GM12878 (cell line): ENCODE data around the gene HPCA. TPM values are rescaled to one million over a fixed set of nuclear protein-coding genes. Genes with fewer than 3 reads are reported as not detected.

Experiments
- ATAC-seq: fragments of 200-7000 bp; cut with Tn5 transposase; 3 replicates; pipeline ENCODE4 v1.9.1; 2020; ENCODE audit warnings: mild to moderate bottlenecking, moderate library complexity
- BruUV-seq: library from RNA; stranded (reverse); fragments of 400-500 nt; replicated peaks from 2 replicates; lab custom pipeline; 2021; lab: Mats Ljungman, UMichigan
- CTCF ChIA-PET: fragments of 300-600 bp; sonication (Branson Sonifier 250); formaldehyde crosslinking; extraction: SDS; loops from one replicate; lab custom pipeline; 2021; ENCODE audit warnings: inconsistent platforms; lab: Yijun Ruan, JAX
- POLR2A ChIA-PET: fragments of 350-600 bp; formaldehyde crosslinking; extraction: SDS; loops from one replicate; lab custom pipeline; 2021; ENCODE audit warnings: inconsistent platforms; lab: Charles Lee
- RAD21 ChIA-PET: fragments of 300-600 bp; sonication (Branson Sonifier 250); formaldehyde crosslinking; loops from one replicate; lab custom pipeline; 2023; ENCODE audit warnings: antibody characterized with exemption; ENCODE audit not compliant: unreplicated experiment; lab: Charles Lee
- SMC1A ChIA-PET: fragments of 300-600 bp; sonication (Branson Sonifier 250); formaldehyde crosslinking; loops from one replicate; lab custom pipeline; 2023; ENCODE audit not compliant: unreplicated experiment, uncharacterized antibody; lab: Charles Lee
- DNase-seq: peaks from one replicate; pipeline ENCODE4 v3.0.0-alpha.2; 2011; ENCODE audit warnings: low read depth, low spot score
- FAIRE-seq: peaks from 3 replicates; lab custom pipeline; 2011; peaks lifted over from hg19 to GRCh38; lab: Jason Lieb, UNC
- H2AFZ ChIP-seq: 2 replicates; pipeline ENCODE4 v1.6.0; 2011; ENCODE audit warnings: low read depth, low read length, control low read depth; ENCODE audit not compliant: control insufficient read depth
- H3K27ac ChIP-seq: 2 replicates; pipeline ENCODE4 v1.5.1; 2011; ENCODE audit warnings: control low read depth; ENCODE audit not compliant: control insufficient read depth, insufficient read depth
- H3K27me3 ChIP-seq, 2 experiments: replicated peaks in 1 of 2; 2 replicates each; pipeline versions ENCODE4 v1.6.0 to v1.6.1; 2011; ENCODE audit warnings: low read length in 1 of 2; ENCODE audit not compliant: control insufficient read depth in 2 of 2, insufficient read depth in 2 of 2
- H3K36me3 ChIP-seq, 2 experiments: 2 replicates each; pipeline ENCODE4 v1.5.1; 2011; ENCODE audit warnings: low read length in 1 of 2; ENCODE audit not compliant: control insufficient read depth in 2 of 2, insufficient read depth in 2 of 2
- H3K4me1 ChIP-seq: 2 replicates; pipeline ENCODE4 v1.6.1; 2011; ENCODE audit warnings: mild to moderate bottlenecking, low read length, moderate library complexity, mixed read lengths; ENCODE audit not compliant: control insufficient read depth, insufficient read depth
- H3K4me2 ChIP-seq: 2 replicates; pipeline ENCODE4 v1.6.0; 2011; ENCODE audit warnings: control low read depth; ENCODE audit not compliant: control insufficient read depth, insufficient read depth
- H3K4me3 ChIP-seq: fragments of 200-600 bp; sonication (generic); 2 replicates; pipeline ENCODE4 v1.5.1; 2016
- H3K79me2 ChIP-seq: 2 replicates; pipeline ENCODE4 v1.6.0; 2011; ENCODE audit warnings: low read length; ENCODE audit not compliant: control insufficient read depth, insufficient read depth
- H3K9ac ChIP-seq: 2 replicates; pipeline ENCODE4 v1.8.0; 2011; ENCODE audit warnings: low read length, control low read depth, mixed read lengths; ENCODE audit not compliant: control insufficient read depth, insufficient read depth
- H3K9me3 ChIP-seq: replicated peaks from 3 replicates; pipeline ENCODE4 v1.5.1; 2011; ENCODE audit warnings: mild to moderate bottlenecking, low read length; ENCODE audit not compliant: control insufficient read depth, insufficient read depth
- H4K20me1 ChIP-seq: 2 replicates; pipeline ENCODE4 v1.6.0; 2011; ENCODE audit not compliant: control insufficient read depth, insufficient read depth
- ASH2L ChIP-seq: fragments of 300-600, 200-600 bp; sonication (generic); IDR thresholded peaks from 2 replicates; pipeline ENCODE4 v1.6.1; 2017; ENCODE audit warnings: low read depth, mild to moderate bottlenecking, borderline replicate concordance
- CEBPB ChIP-seq, 2 experiments: fragments of 150-350 bp in 1 of 2; IDR thresholded peaks; 2 replicates each; pipeline ENCODE4 v1.6.1; 2012 to 2014; ENCODE audit warnings: low read depth in 2 of 2, low read length in 2 of 2, borderline replicate concordance in 1 of 2, inconsistent platforms in 1 of 2
- DPF2 ChIP-seq: fragments of 450-650 bp; IDR thresholded peaks from 2 replicates; pipeline ENCODE4 v1.6.1; 2017; ENCODE audit warnings: mild to moderate bottlenecking
- EGR1 ChIP-seq, 2 experiments: IDR thresholded peaks; 1 replicate in 1 of 2; 2 replicates in 1 of 2; pipeline ENCODE4 v1.6.1; 2011 to 2012; ENCODE audit warnings: low read depth in 2 of 2, low read length in 2 of 2, borderline replicate concordance in 1 of 2, mild to moderate bottlenecking in 1 of 2, moderate library complexity in 1 of 2
- MTA2 ChIP-seq: fragments of 450-650 bp; IDR thresholded peaks from 2 replicates; pipeline ENCODE4 v1.6.1; 2016; ENCODE audit warnings: low read depth, mild to moderate bottlenecking, moderate library complexity
- MTA3 ChIP-seq: IDR thresholded peaks from 2 replicates; pipeline ENCODE4 v1.6.1; 2012; ENCODE audit warnings: low read length, inconsistent platforms, borderline replicate concordance
- POLR2A ChIP-seq: IDR thresholded peaks from 2 replicates; pipeline ENCODE4 v1.6.1; 2011; ENCODE audit warnings: low read depth, mild to moderate bottlenecking, low read length
- POLR2AphosphoS5 ChIP-seq: IDR thresholded peaks from 2 replicates; pipeline ENCODE4 v1.6.1; 2011; ENCODE audit warnings: mild to moderate bottlenecking, low read length, inconsistent platforms
- SMC3 ChIP-seq: IDR thresholded peaks from 2 replicates; pipeline ENCODE4 v1.6.1; 2011; ENCODE audit warnings: low read length, improper control_type of control experiment, borderline replicate concordance
- SPI1 ChIP-seq: IDR thresholded peaks from 2 replicates; pipeline ENCODE4 v1.6.1; 2011; ENCODE audit warnings: low read depth, mild to moderate bottlenecking, low read length, moderate library complexity, borderline replicate concordance; ENCODE audit not compliant: insufficient read depth
- TCF3 ChIP-seq: IDR thresholded peaks from 2 replicates; pipeline ENCODE4 v1.6.1; 2012; ENCODE audit warnings: low read depth, mild to moderate bottlenecking, low read length, borderline replicate concordance; ENCODE audit not compliant: insufficient read depth
- WGBS: methylation state at CpG from one replicate; pipeline ENCODE4 v1.1.6; 2016; ENCODE audit warnings: low lambda C conversion rate; ENCODE audit not compliant: insufficient replicate concordance, insufficient coverage; ENCODE audit errors: missing lambda C conversion rate; 5-methylcytosine and 5-hydroxymethylcytosine counted together
- in situ Hi-C: fragments of 300-500 bp; cut with MboI; formaldehyde crosslinking; loops from 9 replicates; pipeline ENCODE4 v1.14.3; 2018; ENCODE audit warnings: mixed read lengths
- intact Hi-C: fragments of 100-400 bp; cut with micrococcal nuclease; formaldehyde crosslinking; loops from one replicate; pipeline ENCODE4 v1.14.2; 2022; ENCODE audit not compliant: unreplicated experiment
- polyA plus RNA-seq, 11 experiments: library from polyadenylated mRNA; depleted of rRNA in 4 of 11; unstranded in 6 of 11; stranded (reverse) in 5 of 11; fragments of >200 nt; fragmentation: Nextera tagmentation in 4 of 11; fragmentation: Illumina TruSeq in 1 of 11; extraction: Ambion mirVana in 4 of 11; extraction: Trizol in 1 of 11; gene quantifications; 1 replicate in 1 of 11; 2 replicates in 10 of 11; pipeline versions ENCODE4 v1.2.1 to v1.2.3, GENCODE V29; 2011 to 2016; ENCODE audit warnings: inconsistent platforms in 2 of 11, missing spikeins in 2 of 11, low read depth in 1 of 11
- total RNA-seq, 4 experiments: library from RNA; depleted of rRNA in 3 of 4; stranded (reverse); fragments of >200 nt in 3 of 4; fragmentation: Illumina TruSeq in 1 of 4; extraction: Trizol in 1 of 4; gene quantifications; 2 replicates each; pipeline versions ENCODE4 v1.2.1 to v1.2.3, GENCODE V29; 2013 to 2021
- TF ChIP-seq, protein P1 (sequence below): IDR thresholded peaks from 2 replicates; pipeline ENCODE4 v1.6.1; 2012; ENCODE audit warnings: low read depth, low read length, improper control_type of control experiment
- TF ChIP-seq, protein P2 (sequence below): fragments of 450-650 bp; conservative IDR thresholded peaks from 2 replicates; pipeline ENCODE4 v1.6.1; 2017; ENCODE audit warnings: mild to moderate bottlenecking, moderate library complexity

Gene HPCA
- total and polyA plus RNA-seq, 10 of the 15 experiments (the other 5 are each of a cell fraction or from before 2014, with no cell fraction given): 0.11 TPM; not detected in 9

DNA sequence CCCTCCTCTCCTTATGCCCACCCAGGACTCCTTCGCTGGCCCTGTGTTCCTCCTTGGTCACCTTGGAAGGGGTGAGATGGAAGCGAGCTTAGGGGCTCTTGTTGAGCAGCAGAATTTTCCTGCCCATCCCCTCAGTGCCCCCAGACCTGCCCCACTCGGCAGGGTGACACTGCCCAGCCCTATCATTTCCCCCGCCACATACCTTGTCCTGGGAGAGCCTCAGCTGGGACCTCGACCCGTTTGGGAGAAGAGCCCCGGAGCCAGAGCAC lies 14.2 kb upstream of the HPCA start:
- ATAC-seq: no peak
- no peak overlapping the region for H3K4me2 ChIP-seq
- peaks cover 9 to 12% of the 10 kb centered on the region in 2 experiments; a peak in 3 of 4 replicates for H3K27me3 ChIP-seq
- no peak for FAIRE-seq
- H3K27ac ChIP-seq: no peak overlapping the region
- no TSS peak for BruUV-seq
- ChIA-PET RAD21 (interaction anchor here (0.9 to 3.4 kb wide), 9 partner anchors 24 to 471 kb away, joined by 3 to 34 read pairs (median 4); partner anchors contain the start of genes S100PBP and YARS1), SMC1A (interaction anchor here (0.5 to 3.1 kb wide), 9 partner anchors 10 to 351 kb away, joined by 3 to 11 read pairs (median 4); no protein-coding TSS in a partner anchor), CTCF (interaction anchor here (0.6 to 3.2 kb wide), 19 partner anchors 11 to 352 kb away, joined by 3 to 48 read pairs (median 5); no protein-coding TSS in a partner anchor), POLR2A (interaction anchor here (0.6 to 1.3 kb wide), 2 partner anchors 53 to 160 kb away, joined by 3 to 4 read pairs; no protein-coding TSS in a partner anchor)
- TF ChIP-seq POLR2AphosphoS5: no peak
- TF ChIP-seq SMC3: no peak
- TF ChIP-seq ASH2L: no peak
- no peak overlapping the region for H3K9ac ChIP-seq
- no peak for DNase-seq
- intact Hi-C loops: loop anchor here (1.0 to 10.0 kb wide), 4 partner anchors 55 to 471 kb away; partner anchors contain the start of genes S100PBP and YARS1
- no peaks in the 10 kb centered on the region for H3K79me2 ChIP-seq
- H4K20me1 ChIP-seq: no peaks in the 10 kb centered on the region; the same call in 1 of the 2 replicates
- in situ Hi-C loops: no loop called here
- no peaks in the 10 kb centered on the region; a peak in 1 of 4 replicates for H3K36me3 ChIP-seq
- no peaks in the 10 kb centered on the region for H3K9me3 ChIP-seq
- 21% methylated on average over 7 of the region's 7 CpGs for WGBS
- H2AFZ ChIP-seq: no peak overlapping the region
- H3K4me3 ChIP-seq: no peak overlapping the region
- peaks cover 10% of the 10 kb centered on the region for H3K4me1 ChIP-seq

DNA sequence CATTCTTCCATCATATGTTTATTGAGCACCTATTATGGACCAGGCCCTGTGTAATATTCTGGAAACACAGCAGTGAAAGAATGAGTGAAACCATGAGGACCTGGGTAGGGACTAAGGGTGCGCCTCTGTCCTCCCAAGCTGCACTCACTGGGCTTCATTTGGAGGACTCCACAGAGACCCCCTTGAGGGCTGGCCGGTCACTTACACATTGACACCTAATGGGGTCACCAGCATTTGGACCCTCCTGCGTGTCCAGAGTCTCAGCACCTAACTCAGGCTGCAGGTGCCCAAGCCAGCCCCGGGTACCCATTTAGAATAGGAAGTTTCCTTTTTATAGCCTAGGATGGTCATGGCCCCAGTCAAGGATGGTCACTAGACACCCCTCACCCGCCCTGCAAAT lies 12.8 kb upstream of the HPCA start:
- DNase-seq (no peak), FAIRE-seq (no peak), ATAC-seq (no peak)
- in situ Hi-C loops (no loop called here), intact Hi-C loops (loop anchor here (2.0 to 10.0 kb wide), 3 partner anchors 56 to 473 kb away; partner anchors contain the start of genes S100PBP and YARS1)
- Histone ChIP-seq H3K27me3 (peaks cover 9 to 12% of the 10 kb centered on the region in 2 experiments; a peak in 3 of 4 replicates), H3K79me2 (no peaks in the 10 kb centered on the region), H2AFZ (no peak overlapping the region), H3K36me3 (no peaks in the 10 kb centered on the region; a peak in 1 of 4 replicates), H3K4me1 (peaks cover 10% of the 10 kb centered on the region), H3K9me3 (no peaks in the 10 kb centered on the region), H3K9ac (no peak overlapping the region), H4K20me1 (no peaks in the 10 kb centered on the region; the same call in 1 of the 2 replicates), H3K4me3 (no peak overlapping the region), H3K27ac (no peak overlapping the region), H3K4me2 (no peak overlapping the region)
- ChIA-PET RAD21 (interaction anchor here (0.5 to 3.4 kb wide), 8 partner anchors 38 to 353 kb away, joined by 3 to 34 read pairs (median 5); partner anchors contain the start of genes S100PBP and YARS1), CTCF (interaction anchor here (0.6 to 3.2 kb wide), 23 partner anchors 13 to 353 kb away, joined by 3 to 48 read pairs (median 4); no protein-coding TSS in a partner anchor), SMC1A (interaction anchor here (0.5 to 3.1 kb wide), 7 partner anchors 45 to 353 kb away, joined by 3 to 11 read pairs (median 4); no protein-coding TSS in a partner anchor), POLR2A (no interaction called here)
- 28% methylated on average over 5 of the region's 5 CpGs for WGBS
- no TSS peak for BruUV-seq
- TF ChIP-seq SPI1 (no peak), MTA3 (no peak), MTA2 (no peak), DPF2 (no peak), TCF3 (no peak), EGR1 (IDR thresholded peaks at IDR 0.05; ENCODE audit: borderline replicate concordance in 1 of 2, low read depth in 2 of 2, low read length in 2 of 2) (no peak), CEBPB (IDR thresholded peaks at IDR 0.05; ENCODE audit: borderline replicate concordance in 1 of 2, low read depth in 2 of 2, low read length in 2 of 2) (no peak), POLR2A (no peak)
- TF ChIP-seq, protein P1, sequence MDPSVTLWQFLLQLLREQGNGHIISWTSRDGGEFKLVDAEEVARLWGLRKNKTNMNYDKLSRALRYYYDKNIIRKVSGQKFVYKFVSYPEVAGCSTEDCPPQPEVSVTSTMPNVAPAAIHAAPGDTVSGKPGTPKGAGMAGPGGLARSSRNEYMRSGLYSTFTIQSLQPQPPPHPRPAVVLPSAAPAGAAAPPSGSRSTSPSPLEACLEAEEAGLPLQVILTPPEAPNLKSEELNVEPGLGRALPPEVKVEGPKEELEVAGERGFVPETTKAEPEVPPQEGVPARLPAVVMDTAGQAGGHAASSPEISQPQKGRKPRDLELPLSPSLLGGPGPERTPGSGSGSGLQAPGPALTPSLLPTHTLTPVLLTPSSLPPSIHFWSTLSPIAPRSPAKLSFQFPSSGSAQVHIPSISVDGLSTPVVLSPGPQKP: no peak
- TF ChIP-seq, protein P2, sequence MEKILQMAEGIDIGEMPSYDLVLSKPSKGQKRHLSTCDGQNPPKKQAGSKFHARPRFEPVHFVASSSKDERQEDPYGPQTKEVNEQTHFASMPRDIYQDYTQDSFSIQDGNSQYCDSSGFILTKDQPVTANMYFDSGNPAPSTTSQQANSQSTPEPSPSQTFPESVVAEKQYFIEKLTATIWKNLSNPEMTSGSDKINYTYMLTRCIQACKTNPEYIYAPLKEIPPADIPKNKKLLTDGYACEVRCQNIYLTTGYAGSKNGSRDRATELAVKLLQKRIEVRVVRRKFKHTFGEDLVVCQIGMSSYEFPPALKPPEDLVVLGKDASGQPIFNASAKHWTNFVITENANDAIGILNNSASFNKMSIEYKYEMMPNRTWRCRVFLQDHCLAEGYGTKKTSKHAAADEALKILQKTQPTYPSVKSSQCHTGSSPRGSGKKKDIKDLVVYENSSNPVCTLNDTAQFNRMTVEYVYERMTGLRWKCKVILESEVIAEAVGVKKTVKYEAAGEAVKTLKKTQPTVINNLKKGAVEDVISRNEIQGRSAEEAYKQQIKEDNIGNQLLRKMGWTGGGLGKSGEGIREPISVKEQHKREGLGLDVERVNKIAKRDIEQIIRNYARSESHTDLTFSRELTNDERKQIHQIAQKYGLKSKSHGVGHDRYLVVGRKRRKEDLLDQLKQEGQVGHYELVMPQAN: no peak
